ENCODE measurements around the gene PRKCE.

PRKCE gene

DNA sequence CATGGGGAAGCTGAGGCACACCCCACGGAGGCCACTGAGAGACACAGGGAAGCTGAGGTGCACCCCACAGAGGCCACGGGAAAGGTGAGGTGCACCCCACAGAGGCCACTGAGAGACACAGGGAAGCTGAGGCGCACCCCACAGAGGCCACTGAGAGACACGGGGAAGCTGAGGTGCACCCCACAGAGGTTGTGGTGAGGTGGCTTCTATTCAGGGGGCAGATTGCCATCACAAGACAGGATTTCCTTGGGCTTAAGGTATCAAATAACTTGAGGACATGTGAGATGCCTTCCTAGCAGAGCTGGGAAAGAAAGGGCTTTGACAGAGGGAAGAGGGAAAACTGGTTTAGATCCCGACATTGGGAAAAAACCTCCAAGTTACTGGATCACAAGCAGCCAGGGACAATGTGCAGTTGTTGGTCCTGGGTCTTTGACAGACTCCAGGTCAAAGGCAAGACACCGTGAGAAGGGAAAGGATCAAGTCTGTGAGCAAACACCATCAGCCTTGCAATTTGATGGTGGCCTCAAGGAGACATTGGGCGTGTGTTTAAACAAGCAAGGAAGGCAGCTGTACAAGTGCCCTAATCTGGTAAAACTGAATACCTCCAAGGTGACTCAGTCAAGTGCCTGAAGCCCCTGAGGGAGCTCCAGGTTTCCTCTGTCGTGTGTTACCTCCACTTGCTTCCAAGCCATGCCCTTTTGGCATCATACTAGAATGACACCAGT, 512.5 kb downstream of the PRKCE start:
- peak; percentile 69 for DNase-seq

DNA sequence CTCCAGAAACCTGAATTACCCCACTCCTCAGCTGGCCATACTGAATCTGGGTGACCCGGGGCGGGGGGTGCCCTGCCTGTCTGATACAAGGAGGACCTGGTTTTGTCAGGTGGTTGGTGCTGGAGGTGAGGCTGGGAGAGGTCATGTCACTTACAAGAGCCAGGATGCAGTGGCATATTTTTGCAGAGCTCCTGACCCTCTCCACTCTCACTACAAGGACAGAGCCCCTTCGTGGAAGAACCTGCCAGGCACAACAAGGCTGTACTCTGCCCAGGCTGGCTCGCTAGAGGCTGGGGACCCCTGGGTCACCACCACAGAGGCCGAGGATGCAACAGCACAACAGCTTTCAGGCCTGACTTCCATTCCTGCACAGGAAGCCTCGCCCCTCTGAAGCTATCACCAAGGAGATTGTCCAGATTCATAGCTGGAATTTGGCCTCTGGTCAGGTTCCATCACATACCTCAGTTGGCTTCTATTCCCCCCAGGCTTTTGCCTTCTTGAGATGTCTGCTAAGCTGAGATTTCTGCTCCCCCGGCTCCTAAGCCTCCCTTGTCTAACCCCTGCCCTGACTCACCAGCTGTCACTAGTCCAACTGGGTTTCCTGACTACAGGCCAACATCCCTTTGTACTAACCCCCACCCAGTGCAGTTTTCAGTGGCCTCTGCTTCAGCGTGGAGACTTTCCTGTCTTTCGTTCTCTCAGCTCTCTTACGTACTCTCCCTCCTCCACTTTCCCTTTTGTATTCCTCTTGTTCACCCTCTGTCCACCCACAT, 513.2 kb downstream of the PRKCE start:
- DNase-seq: peak; percentile 100

DNA sequence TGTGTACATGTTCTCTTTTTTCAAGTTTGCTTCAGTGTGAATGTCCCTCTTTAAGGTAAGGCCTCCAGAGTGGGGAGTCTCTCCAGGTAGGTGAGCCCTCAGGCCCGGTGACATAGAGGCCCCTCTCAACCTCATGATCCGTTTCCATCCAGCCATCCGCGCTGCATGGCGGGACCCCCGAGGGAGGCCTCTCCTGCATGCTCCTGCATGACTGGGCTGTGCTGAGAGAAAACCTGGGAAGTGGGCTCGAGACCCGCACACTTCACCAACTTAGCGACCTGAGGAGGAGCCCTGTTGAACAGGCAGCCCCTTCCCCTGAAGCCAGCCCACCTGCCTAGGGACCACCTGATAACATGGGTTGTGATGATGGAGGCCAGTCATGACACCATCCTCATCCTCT, 514.4 kb downstream of the PRKCE start:
- no peak for DNase-seq

DNA sequence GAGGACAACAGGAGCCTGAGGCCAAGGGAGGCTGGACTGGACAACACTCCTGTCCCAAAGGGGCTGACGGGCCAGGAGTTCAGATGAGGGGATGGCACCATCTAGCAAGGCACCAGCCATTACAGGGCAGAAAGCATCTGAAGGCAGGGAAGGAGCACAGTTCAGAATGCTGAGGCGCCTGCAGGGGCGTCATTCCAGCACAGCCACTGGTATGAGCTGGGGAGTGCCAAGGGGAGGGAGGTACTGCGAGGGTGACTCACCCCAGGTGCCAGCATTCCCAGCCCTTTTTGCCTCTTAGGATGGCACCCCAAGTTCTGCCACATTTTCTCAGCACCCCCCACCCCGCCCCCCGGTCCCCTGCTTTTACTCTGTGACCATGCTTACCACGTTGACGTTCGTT, 515.9 kb downstream of the PRKCE start:
- peak; percentile 74 for DNase-seq

DNA sequence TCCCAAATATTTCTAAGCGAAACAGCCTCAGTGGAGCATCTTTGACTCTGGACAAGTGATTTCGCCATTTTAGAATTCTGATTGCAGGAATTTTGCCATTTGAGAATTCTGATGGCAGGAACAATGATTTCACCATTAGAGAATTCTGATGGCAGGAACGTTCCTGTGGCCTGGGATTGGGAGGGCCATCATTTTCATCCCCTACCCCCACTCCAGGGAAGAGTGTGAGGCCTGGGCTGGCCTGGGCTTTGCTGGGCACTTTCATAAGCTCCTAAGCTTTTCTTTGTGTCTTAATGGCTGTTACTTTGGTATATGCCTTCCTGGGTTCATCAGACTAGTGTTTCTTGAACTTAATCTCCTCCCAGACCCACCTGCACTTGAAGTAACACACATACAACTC, 516.4 kb downstream of the PRKCE start:
- peak; percentile 46 for DNase-seq

DNA sequence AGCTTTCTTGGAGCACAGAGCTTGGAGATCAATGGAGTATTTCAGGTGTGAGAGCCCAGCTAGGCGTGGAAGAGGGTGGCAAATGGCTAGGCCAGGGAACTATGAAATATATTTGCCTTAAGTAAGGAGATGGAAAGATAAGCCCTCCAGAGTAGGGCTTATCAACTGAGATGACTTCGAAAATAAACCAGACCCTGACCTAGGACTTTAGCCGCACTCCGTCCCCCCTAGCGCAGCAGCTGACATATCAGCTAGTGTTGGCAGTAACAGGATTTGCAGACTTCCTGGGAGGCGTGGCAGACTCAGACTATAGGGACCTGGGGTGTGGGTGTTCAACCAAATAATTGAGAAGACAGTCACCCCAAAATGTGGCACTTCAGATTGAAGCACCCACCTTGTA, 518.0 kb downstream of the PRKCE start:
- DNase-seq: no peak

DNA sequence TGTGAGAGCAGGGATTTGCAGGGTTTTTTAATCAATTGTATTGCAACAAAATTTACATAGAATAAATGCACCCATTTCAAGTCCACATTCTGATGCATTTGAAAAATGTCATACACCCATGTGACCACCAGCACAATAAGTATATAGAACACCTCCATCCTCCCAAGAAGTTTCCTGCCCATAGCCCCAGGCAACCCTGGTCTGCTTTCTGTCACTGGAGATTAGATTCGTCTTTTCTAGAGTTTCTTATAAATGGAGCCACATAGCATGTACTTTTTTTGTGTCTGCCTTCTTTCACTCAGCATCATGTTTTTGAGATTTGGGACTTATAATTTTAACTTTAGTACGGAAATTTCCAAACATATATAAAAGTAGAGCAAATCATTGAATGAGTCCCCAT, 518.6 kb downstream of the PRKCE start:
- DNase-seq: no peak

DNA sequence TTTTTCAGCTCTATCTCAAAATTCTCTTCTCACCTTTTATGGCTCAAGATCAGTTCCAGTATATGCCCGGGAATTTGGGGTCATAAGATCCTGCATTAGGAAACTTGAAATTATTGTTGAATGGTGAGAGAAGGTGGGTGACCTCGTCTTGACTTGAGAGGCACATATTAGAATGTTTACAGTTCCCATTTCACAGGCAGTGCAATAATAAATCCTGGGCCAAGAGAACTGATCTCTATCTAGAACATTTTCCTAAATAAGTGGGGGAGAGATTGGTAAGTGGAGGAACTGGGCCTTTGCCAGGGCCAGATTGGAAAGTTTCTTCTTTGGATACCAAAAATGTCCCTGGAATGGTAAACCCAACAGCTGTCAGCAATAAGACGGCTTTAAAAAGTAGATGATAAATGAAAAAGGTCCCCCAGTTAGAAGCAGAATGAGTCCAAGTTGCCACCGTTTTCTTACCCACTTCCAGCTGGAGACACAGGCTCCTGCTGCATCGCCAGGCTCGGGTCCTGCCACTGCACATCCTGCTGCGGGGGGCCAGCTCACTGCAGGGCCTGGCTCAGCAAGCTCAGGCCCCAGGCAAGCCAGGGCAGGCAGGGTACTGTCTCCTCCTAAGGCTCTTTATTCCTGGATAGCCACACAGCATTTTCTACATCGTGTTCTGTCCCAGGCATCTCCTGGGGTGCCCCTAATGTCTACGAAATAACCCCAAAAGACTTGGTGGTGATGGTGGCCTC, 519.3 kb downstream of the PRKCE start:
- no peak for DNase-seq

DNA sequence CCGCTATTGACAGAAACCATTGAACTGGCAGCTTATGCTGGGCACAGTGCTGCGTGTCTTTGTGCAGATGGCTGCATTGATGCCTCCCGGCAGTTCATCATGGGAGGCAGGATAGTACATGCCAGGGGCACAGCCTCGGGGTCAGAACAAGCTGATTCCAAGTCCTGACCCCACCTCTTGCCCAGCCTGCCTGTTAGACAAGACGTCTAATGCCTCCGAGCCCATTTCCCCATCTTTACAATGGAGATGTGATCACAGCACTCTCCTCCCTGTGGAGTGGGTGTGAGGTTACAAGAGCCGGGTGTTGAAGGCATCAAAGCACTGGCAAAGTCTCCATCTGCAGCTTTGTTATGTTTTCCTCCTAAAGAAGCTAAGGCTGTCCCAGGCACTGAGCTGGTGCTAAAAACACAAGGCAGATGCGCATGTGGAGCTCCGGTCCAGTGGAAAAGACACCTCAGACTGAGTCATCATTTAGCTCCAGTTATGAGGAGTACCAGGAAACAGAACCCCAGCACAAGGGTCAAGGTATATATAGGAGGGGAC, 520.0 kb downstream of the PRKCE start:
- DNase-seq: peak; percentile 81

DNA sequence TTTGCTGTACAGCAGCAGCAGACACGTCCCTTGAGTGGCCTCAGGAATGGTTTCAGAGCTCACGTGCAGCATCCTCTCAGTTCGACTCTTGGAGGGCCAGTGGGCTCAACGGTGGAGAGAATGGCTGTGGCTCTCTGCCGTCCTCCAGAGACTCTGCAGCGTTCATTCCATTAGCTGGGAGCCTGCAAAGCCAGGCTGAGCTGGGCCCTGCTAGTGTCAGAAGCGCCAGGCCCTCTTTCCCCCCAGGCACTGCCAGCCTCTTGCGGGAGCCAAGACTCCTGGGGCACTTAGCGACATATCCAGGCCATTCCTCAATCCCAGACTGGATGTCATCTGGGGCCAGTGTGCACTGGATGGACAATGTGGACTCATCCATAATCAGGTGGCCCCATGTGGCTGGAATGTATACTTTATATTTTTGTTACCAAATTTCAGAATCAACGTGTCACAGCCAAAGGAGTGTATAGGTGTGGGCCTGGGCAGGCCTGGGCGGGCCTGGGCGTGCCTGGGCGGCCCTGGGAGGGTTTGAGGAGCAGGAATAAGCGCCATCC, 520.6 kb downstream of the PRKCE start:
- DNase-seq: no peak

DNA sequence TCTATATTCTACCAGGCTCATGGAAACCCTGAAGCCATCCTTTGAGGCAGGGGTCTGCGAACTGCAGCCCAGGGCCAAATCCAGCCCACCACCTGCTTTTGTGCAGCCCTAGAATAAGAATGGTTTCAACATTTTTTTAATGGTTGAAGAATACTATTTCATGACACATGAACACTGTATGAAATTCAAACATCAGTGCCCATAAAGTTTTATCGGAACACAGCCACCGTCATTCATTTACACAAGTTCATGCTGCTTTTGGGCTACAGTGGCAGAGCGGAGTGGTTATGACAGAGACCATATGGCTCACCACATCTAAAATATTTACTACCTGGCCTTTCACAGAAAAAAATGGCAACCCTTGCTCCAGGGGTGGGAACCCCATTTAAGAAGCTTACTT, 521.6 kb downstream of the PRKCE start:
- no peak for DNase-seq

DNA sequence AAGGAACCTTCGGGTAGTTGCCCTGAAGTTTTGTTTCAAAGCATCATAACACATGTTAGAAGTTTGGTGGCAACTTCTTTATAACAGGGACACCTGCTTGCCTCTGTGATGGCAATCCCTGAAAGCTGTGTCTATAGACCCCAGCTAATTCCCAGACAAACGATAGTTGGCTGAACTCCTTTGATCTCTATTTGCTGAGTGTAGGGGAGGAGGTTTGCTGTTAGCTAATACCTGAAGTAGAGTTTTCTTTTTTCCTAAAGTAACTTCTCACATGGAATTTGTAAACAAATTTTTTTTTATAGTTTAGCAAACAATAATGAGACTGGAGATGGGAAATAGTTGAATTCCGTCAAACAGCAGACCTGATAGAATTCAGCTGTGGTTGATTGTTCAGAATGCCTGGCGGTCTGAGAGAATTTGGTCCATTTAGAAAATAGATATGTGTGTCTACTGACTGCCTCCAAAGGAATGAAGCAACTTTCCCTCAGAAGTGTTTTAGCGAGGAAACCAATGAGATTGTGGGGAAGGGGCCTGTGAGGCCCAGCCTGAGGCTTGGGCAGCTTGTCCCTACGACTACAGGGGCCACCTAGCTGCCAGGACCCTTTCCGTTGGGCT, 522.3 kb downstream of the PRKCE start:
- no peak for DNase-seq

DNA sequence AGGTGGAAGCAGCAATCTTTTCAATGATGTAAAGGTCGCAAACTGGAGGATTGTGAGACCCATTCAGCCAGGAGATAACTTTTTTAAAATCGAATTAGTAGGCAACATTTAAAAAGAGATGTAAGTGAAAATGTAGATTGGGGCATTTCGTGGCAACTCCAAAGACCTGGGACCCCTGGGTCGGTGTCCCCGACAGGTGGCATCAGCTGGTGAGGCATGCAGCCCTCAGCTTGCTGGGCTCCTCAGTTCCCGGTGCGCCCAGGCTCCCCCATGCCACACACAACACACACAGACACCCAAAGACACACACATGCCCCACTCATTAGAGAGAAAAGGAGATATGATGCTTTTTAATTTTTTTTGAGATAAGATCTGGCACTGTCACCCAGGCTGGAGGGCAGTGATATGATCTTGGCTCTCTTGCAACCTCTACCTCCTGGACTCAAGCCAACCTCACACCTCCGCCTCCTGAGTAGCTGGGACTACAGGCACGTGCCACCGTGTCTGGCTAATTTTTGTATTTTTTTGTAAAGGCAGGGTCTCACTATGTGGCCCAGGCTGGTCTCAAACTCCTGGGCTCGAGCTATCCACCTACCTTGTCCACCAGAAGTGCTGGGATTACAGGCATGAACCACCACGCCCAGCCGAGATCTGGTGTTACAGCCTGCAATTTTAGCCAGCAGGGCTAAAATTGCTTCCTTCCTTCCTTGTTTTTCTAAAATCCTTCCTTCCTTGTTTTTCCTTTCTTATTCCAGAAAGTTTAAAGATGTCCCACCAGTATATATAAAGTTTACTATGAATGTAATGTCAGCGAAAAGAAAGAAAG, 523.1 kb downstream of the PRKCE start:
- DNase-seq: no peak

DNA sequence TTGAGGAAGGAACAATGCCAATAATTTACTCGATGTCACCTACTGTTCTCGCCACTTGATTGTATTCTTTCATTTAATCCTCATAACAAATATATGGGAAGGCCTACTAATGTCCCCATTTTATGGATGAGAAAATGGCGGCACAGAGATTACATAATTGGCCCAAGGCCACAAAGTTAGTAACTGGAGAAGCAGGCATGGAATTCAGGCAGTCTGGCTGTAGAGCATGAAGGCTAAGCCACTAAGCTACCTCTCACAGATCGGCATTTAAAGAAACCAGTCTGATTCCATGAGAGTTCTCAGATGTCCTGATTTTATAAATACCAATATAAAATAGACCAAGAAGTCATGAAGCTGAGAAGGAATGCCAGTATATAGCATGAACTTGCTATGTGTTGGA, 523.9 kb downstream of the PRKCE start:
- peak; percentile 71 for DNase-seq

DNA sequence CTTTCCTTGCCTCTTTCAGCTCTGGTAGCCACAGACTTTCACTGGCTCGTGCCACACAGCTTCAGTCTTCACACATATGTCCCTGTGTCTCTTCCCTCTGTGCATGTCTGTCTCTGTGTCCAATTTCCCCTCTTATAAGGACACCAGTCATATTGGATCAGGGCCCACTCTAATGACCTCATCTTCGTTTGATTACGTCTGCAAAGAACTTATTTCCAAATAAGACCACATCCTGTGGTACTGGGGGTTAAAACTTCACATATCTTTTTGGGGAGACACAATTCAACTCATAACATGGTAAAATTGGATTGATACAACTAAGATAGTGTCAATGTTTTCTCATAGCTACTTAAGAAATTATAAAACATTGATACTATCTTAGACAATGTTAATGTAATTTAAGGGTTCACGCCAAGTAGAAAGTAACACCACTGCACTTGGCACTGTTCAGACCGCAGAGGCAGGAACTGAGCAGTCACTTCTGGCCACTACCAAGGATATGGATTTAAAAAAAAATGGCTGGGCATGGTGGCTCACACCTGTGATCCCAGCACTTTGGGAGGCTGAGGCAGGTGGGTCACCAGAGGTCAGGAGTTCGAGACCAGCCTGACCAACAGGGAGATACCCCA, 526.1 kb downstream of the PRKCE start:
- no peak for DNase-seq

DNA sequence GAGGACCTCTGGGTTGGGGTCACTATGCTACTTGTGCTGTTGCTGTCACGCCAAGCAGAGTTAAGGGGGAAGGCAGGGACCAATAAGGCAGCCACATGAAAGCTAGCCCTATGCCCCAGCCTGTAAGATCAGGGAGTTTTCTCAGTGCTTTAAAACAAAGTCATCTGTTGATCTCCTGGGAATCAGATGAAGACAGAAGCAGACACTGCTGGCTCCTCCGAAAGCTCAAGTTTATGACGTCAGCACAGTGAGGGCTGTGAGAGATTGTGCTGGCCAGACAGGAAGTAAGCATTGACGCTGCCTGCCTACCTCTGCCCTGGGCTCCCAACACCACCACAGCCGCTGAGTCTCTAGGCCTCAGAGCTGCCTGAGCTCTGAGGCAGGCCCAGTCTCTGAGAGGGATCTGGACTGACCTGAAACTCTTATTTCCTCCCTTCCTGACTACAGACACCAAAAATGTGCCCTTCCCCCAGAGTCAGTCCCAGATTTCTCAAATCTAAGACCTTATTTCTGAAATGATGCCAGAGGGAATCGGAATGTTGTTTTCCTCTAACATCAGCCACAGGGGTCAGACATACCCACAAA, 527.7 kb downstream of the PRKCE start:
- DNase-seq: peak; percentile 96

DNA sequence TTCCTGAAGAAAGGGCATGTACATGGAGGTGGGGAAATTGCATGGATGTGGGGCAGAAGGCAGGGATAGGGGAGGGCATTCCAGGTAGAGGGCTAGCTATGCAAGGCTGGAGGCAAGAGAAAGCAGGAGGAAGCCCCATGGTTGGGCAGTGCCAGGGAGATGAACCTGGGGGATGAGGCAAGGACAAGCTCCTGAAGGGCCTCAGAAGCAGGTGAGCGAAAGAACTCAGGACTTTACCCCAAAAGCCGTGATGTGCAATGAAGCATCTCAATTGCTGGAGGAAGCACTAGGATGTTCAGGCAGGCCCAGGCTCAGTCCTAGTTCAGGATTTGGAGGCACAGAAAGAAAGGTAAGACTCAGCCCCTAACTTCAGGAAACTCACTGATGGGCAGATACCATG, 528.7 kb downstream of the PRKCE start:
- no peak for DNase-seq

DNA sequence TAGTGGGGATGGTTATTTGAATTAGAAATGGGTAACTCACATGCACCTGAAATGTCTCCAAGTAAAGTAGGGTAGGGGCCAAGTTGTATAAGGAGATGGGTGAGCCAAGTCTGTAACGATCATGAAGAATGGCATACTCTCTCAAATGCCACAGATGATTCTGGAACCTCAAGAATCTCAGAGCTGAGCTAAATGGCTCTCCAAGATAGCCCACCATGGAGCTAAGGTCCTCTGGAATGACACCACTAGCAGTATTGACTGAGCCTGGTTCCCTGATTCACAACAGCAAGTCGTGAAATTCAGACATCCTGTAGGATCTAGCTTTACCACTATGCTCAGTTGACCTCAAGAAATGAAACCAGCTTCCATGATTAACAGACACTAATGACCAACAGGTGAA, 529.8 kb downstream of the PRKCE start:
- no peak for DNase-seq

DNA sequence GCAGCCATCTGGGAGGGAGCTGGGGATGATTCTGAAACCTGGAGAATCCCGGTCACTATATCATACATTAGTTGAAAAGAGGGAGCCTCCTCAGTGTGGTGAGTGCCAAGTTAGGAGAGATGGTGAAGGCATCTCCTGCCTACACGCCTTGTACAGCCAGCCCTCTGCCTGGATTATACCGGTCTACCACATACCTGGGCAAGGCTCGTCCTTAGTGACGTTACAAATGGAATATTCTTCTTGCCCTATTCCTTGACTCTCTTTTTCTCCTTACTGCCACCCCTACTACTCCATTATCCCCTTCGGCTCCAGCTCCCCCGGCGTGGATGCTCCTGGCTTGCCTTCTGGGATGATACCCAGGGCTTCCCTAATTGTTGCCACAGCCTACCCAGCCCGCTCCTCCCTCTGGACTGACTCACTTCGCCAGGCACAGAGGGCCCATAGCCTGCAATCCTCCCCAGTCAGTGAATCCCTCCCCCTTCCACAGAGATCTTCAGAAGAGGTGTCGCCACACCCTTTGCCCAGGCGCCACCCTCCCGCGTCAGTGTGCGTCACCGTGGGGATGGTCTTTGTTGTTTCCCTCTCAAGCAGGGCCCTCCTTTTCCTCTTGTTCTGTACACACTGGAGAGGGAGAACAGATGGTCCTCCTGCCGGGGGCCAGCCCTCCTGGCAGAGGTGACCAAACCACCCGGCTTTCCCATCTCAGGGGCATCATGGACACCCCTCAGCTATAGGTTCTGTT, 530.5 kb downstream of the PRKCE start:
- DNase-seq: no peak

DNA sequence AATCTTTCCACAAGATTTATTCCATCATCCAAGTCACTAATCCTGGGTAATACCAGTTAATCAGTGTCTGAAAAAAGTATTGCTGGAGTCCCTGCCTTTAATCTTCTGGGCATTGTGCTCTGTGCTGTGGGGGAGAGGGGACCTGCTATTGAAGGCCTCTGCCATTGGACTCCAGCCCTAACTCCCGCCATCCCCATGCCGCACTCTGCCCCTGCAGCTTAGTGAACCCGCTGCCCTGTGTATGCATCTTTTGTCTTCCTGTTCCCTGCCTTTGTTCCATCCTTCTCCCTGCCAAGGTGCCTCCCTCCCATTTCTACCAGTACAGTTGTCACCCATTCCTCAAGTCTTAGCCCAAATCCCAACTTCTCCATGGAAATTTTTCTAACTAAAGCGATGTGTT, 532.0 kb downstream of the PRKCE start:
- DNase-seq: no peak

Measured in NCI-H226 (cell line).